ENCODE measurements around the gene GPS1. TPM values are rescaled to one million over a fixed set of nuclear protein-coding genes. Genes with fewer than 3 reads are reported as not detected.

Gene GPS1
- total and polyA plus RNA-seq, 8 donors, result 69.2 to 101 (median 78.8) TPM

- intact Hi-C loops (cut with DNase I), result no loop called here
- ATAC-seq (no peak), DNase-seq (no peak)
- Histone ChIP-seq H3K4me1 (no peaks in the 10 kb centered on the region), H3K9me3 (no peaks in the 10 kb centered on the region), H3K27me3 (no peaks in the 10 kb centered on the region), H3K36me3 (peaks cover 0 to 89% of the 10 kb centered on the region in 2 donors), H3K4me3 (no peak overlapping the region), H3K27ac (no peak overlapping the region)
- TF ChIP-seq CTCF (IDR thresholded peaks at IDR 0.05), result no peak
These were observed 29.2 kb downstream of the GPS1 start for GRCh38 chr17:82080789-82081464.

DNA sequence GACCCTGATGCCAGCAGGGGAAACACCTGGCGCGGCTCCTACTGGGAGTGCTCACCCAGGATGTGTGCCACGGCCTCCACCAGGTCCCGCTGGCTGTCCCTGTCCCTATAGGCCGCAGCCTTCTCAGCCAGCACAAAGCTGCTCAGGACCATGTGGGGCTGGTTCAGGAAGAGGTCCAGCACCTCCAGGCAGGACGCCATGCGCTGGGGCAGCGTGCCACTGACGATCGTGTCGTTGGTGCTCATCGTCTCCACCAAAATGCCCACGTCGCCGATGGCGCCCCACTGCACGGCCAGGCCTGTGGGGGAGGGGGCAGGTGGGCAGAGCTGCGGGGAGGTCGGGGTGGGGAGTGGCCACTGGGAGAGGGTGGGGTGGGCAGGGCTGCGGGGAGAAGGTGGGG is 29.8 kb downstream of the GPS1 start:
- no peak overlapping the region for H3K27ac ChIP-seq
- H3K27me3 ChIP-seq, result no peaks in the 10 kb centered on the region
- intact Hi-C loops (cut with DNase I), result no loop called here
- H3K4me3 ChIP-seq, result no peak overlapping the region
- no peaks in the 10 kb centered on the region for H3K4me1 ChIP-seq
- no peak for ATAC-seq
- no peaks in the 10 kb centered on the region for H3K9me3 ChIP-seq
- no peak for TF ChIP-seq CTCF (IDR thresholded peaks at IDR 0.05)
- H3K36me3 ChIP-seq, result peaks cover 0 to 96% of the 10 kb centered on the region in 2 donors
- no peak for DNase-seq

DNA sequence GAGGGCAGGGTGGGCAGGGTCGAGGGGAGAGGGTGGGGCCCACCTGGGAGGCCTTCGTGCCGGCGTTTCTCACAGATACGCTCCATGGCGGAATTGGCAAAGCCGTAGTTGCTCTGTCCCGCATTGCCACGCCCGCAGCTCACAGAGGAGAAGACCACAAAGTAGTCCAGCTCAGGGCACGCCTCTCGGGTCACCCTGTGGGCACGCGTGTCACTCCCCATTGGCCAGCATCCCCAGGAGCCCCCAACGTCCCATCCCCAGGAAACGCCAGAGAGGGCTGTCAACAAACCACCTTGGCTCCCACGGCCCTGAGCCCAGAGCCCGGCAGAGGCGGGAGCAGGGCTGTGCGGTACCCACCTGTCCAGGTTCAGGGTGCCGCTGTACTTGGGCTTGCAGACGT is 30.3 kb downstream of the GPS1 start:
- no peak overlapping the region for H3K27ac ChIP-seq

GRCh38 chr17:82082456-82082855 is 30.8 kb downstream of the GPS1 start:
- intact Hi-C loops (cut with DNase I), result no loop called here
- no peak for ATAC-seq
- Histone ChIP-seq H3K9me3 (no peaks in the 10 kb centered on the region), H3K4me3 (no peak overlapping the region), H3K27me3 (no peaks in the 10 kb centered on the region), H3K4me1 (no peaks in the 10 kb centered on the region), H3K36me3 (peaks cover 0 to 100% of the 10 kb centered on the region in 2 donors), H3K27ac (no peak overlapping the region)
- TF ChIP-seq CTCF (IDR thresholded peaks at IDR 0.05), result no peak
- DNase-seq, result no peak

More for the DNA sequence above, 30.3 kb downstream of the GPS1 start:
- TF ChIP-seq CTCF (IDR thresholded peaks at IDR 0.05), result no peak
- peaks cover 0 to 99% of the 10 kb centered on the region in 2 donors for H3K36me3 ChIP-seq
- DNase-seq, result no peak
- no peaks in the 10 kb centered on the region for H3K27me3 ChIP-seq
- no peak for ATAC-seq
- intact Hi-C loops (cut with DNase I), result no loop called here
- H3K9me3 ChIP-seq, result no peaks in the 10 kb centered on the region
- no peaks in the 10 kb centered on the region for H3K4me1 ChIP-seq
- H3K4me3 ChIP-seq, result no peak overlapping the region

DNA sequence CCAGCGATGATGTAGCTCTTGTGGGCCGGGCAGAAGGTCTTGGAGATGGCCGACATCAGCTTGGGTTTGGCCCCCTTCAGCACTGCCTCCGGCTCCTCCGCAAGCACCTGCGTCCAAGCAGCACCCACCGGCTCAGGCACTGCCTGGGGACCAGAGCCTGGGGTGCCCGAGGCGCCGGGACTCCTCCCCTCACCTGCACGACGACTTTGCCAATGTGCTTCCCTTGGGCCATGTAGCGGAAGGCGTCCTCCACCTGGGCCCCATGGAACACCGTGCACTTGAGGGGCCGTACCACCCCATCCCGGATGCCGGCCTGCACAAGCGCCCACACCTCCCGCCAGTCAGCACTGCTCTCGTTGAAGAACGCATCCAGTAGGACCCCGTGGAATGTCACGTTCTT is 31.3 kb downstream of the GPS1 start:
- no peak for DNase-seq
- TF ChIP-seq CTCF (IDR thresholded peaks at IDR 0.05), result no peak
- peaks cover 0 to 100% of the 10 kb centered on the region in 2 donors for H3K36me3 ChIP-seq

More for the DNA sequence above, 31.3 kb downstream of the GPS1 start:
- Histone ChIP-seq H3K4me1 (no peaks in the 10 kb centered on the region), H3K4me3 (no peak overlapping the region), H3K9me3 (no peaks in the 10 kb centered on the region), H3K27ac (no peak overlapping the region), H3K27me3 (no peaks in the 10 kb centered on the region)
- intact Hi-C loops (cut with DNase I), result no loop called here
- no peak for ATAC-seq

Measured in left lung (tissue), 10 donors.